SK-N-SH treated with all-trans-retinoic acid at 6 μM for 48 hours (cell line): ENCODE data around the gene LONP2.
"Not testable (repeated sequence)": the region's sequence is repeated elsewhere in the genome, so short reads cannot be mapped to it uniquely, and the experiment has no call there.

Source experiments
- ATAC-seq: fragments of 200-7000 bp; cut with Tn5 transposase; 3 replicates; pipeline ENCODE4 v1.9.1; 2020; ENCODE audit warnings: mild to moderate bottlenecking, moderate library complexity
- ARNTL ChIP-seq: fragments of 450-650 bp; formaldehyde crosslinking; IDR thresholded peaks from 2 replicates; pipeline ENCODE4 v1.5.0; 2020; ENCODE audit warnings: low read depth, mild to moderate bottlenecking, moderate library complexity, borderline replicate concordance
- BACH2 ChIP-seq: fragments of 250-450 bp; sonication (Bioruptor Pico); IDR thresholded peaks from 2 replicates; pipeline ENCODE4 v1.9.0; 2021; ENCODE audit warnings: mild to moderate bottlenecking, borderline replicate concordance
- CSDC2 ChIP-seq: fragments of 250-450 bp; sonication (Bioruptor Pico); IDR thresholded peaks from 2 replicates; pipeline ENCODE4 v1.5.0; 2020; ENCODE audit warnings: mild to moderate bottlenecking, moderate library complexity
- GLIS3 ChIP-seq: fragments of 250-450 bp; sonication (Bioruptor Pico); IDR thresholded peaks from 2 replicates; pipeline ENCODE4 v1.5.0; 2020; ENCODE audit warnings: mild to moderate bottlenecking, moderate library complexity
- ISL1 ChIP-seq: fragments of 250-450 bp; sonication (Bioruptor Pico); IDR thresholded peaks from 2 replicates; pipeline ENCODE4 v2.1.2; 2022; ENCODE audit warnings: mild to moderate bottlenecking, moderate library complexity
- OSR1 ChIP-seq: fragments of 250-450 bp; sonication (Bioruptor Pico); IDR thresholded peaks from 2 replicates; pipeline ENCODE4 v1.8.0; 2022; ENCODE audit warnings: moderate library complexity, mild to moderate bottlenecking, inconsistent platforms
- PATZ1 ChIP-seq: fragments of 250-450 bp; sonication (Bioruptor Pico); IDR thresholded peaks from 2 replicates; pipeline ENCODE4 v1.8.0; 2020; ENCODE audit warnings: mild to moderate bottlenecking, moderate library complexity, borderline replicate concordance
- PPARA ChIP-seq: fragments of 250-450 bp; sonication (Bioruptor Pico); IDR thresholded peaks from 2 replicates; pipeline ENCODE4 v1.5.0; 2020; ENCODE audit warnings: mild to moderate bottlenecking, borderline replicate concordance
- RARB ChIP-seq: fragments of 250-450 bp; sonication (Bioruptor Pico); IDR thresholded peaks from 2 replicates; pipeline ENCODE4 v1.8.0; 2021; ENCODE audit warnings: mild to moderate bottlenecking, moderate library complexity
- SNAI2 ChIP-seq: fragments of 250-450 bp; sonication (Bioruptor Pico); IDR thresholded peaks from 2 replicates; pipeline ENCODE4 v1.5.0; 2020; ENCODE audit warnings: mild to moderate bottlenecking, moderate library complexity
- TCF4 ChIP-seq: fragments of 250-450 bp; sonication (Bioruptor Pico); IDR thresholded peaks from 2 replicates; pipeline ENCODE4 v1.8.0; 2021; ENCODE audit warnings: mild to moderate bottlenecking, moderate library complexity, borderline replicate concordance
- TOX ChIP-seq: fragments of 250-450 bp; sonication (Bioruptor Pico); IDR thresholded peaks from 2 replicates; pipeline ENCODE4 v1.8.0; 2021; ENCODE audit warnings: mild to moderate bottlenecking, moderate library complexity, borderline replicate concordance
- ZC3H10 ChIP-seq: fragments of 250-450 bp; sonication (Bioruptor Pico); IDR thresholded peaks from 2 replicates; pipeline ENCODE4 v1.5.1; 2021; ENCODE audit warnings: mild to moderate bottlenecking, moderate library complexity
- ZFP3 ChIP-seq: fragments of 250-450 bp; sonication (Bioruptor Pico); IDR thresholded peaks from 2 replicates; pipeline ENCODE4 v1.5.0; 2020; ENCODE audit warnings: mild to moderate bottlenecking, moderate library complexity
- ZFP30 ChIP-seq: fragments of 450-650 bp; formaldehyde crosslinking; IDR thresholded peaks from 2 replicates; pipeline ENCODE4 v1.5.0; 2022; ENCODE audit warnings: mild to moderate bottlenecking, moderate library complexity
- ZNF70 ChIP-seq: fragments of 450-650 bp; formaldehyde crosslinking; IDR thresholded peaks from 2 replicates; pipeline ENCODE4 v1.5.0; 2020; ENCODE audit warnings: mild to moderate bottlenecking, moderate library complexity
- ZNF8 ChIP-seq: fragments of 450-650 bp; formaldehyde crosslinking; IDR thresholded peaks from 2 replicates; pipeline ENCODE4 v1.5.0; 2020; ENCODE audit warnings: mild to moderate bottlenecking, moderate library complexity
- TF ChIP-seq, protein P1 (sequence below): fragments of 250-450 bp; sonication (Bioruptor Pico); IDR thresholded peaks from 2 replicates; pipeline ENCODE4 v1.5.0; 2020; ENCODE audit warnings: mild to moderate bottlenecking, moderate library complexity
- TF ChIP-seq, protein P2 (sequence below): fragments of 250-450 bp; sonication (Bioruptor Pico); IDR thresholded peaks from 2 replicates; pipeline ENCODE4 v1.8.0; 2021; ENCODE audit warnings: low read depth, mild to moderate bottlenecking, moderate library complexity, borderline replicate concordance
- TF ChIP-seq, protein P3 (sequence below): fragments of 250-450 bp; sonication (Bioruptor Pico); IDR thresholded peaks from 2 replicates; pipeline ENCODE4 v1.5.1; 2021; ENCODE audit warnings: mild to moderate bottlenecking, moderate library complexity
- TF ChIP-seq, protein P4 (sequence below): fragments of 250-450 bp; sonication (Bioruptor Pico); IDR thresholded peaks from 2 replicates; pipeline ENCODE4 v1.5.1; 2020; ENCODE audit warnings: low read depth, mild to moderate bottlenecking, moderate library complexity

LONP2 gene

GRCh38 chr16:48308535-48308934 lies 64.4 kb downstream of the LONP2 start:
- ATAC-seq: no peak

GRCh38 chr16:48310908-48311641 lies 67.0 kb downstream of the LONP2 start:
- TF ChIP-seq, protein P1, sequence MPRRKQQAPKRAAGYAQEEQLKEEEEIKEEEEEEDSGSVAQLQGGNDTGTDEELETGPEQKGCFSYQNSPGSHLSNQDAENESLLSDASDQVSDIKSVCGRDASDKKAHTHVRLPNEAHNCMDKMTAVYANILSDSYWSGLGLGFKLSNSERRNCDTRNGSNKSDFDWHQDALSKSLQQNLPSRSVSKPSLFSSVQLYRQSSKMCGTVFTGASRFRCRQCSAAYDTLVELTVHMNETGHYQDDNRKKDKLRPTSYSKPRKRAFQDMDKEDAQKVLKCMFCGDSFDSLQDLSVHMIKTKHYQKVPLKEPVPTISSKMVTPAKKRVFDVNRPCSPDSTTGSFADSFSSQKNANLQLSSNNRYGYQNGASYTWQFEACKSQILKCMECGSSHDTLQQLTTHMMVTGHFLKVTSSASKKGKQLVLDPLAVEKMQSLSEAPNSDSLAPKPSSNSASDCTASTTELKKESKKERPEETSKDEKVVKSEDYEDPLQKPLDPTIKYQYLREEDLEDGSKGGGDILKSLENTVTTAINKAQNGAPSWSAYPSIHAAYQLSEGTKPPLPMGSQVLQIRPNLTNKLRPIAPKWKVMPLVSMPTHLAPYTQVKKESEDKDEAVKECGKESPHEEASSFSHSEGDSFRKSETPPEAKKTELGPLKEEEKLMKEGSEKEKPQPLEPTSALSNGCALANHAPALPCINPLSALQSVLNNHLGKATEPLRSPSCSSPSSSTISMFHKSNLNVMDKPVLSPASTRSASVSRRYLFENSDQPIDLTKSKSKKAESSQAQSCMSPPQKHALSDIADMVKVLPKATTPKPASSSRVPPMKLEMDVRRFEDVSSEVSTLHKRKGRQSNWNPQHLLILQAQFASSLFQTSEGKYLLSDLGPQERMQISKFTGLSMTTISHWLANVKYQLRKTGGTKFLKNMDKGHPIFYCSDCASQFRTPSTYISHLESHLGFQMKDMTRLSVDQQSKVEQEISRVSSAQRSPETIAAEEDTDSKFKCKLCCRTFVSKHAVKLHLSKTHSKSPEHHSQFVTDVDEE (CRISPR knock-in tag): no peak
- no peak for TF ChIP-seq ZFP30 (CRISPR knock-in tag)
- TF ChIP-seq BACH2 (CRISPR knock-in tag): no peak
- TF ChIP-seq ISL1 (CRISPR knock-in tag): no peak
- no peak for TF ChIP-seq SNAI2
- TF ChIP-seq ZNF8 (CRISPR knock-in tag): no peak
- no peak for TF ChIP-seq ARNTL (CRISPR knock-in tag)
- TF ChIP-seq, protein P2, sequence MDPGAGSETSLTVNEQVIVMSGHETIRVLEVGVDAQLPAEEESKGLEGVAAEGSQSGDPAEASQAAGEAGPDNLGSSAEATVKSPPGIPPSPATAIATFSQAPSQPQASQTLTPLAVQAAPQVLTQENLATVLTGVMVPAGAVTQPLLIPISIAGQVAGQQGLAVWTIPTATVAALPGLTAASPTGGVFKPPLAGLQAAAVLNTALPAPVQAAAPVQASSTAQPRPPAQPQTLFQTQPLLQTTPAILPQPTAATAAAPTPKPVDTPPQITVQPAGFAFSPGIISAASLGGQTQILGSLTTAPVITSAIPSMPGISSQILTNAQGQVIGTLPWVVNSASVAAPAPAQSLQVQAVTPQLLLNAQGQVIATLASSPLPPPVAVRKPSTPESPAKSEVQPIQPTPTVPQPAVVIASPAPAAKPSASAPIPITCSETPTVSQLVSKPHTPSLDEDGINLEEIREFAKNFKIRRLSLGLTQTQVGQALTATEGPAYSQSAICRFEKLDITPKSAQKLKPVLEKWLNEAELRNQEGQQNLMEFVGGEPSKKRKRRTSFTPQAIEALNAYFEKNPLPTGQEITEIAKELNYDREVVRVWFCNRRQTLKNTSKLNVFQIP (CRISPR knock-in tag): no peak
- TF ChIP-seq ZFP3 (CRISPR knock-in tag): no peak
- TF ChIP-seq GLIS3 (CRISPR knock-in tag): no peak
- ATAC-seq: no peak

More at GRCh38 chr16:48308535-48308934, 64.4 kb downstream of the LONP2 start:
- no peak for TF ChIP-seq ZFP30 (CRISPR knock-in tag)
- TF ChIP-seq, protein P3, sequence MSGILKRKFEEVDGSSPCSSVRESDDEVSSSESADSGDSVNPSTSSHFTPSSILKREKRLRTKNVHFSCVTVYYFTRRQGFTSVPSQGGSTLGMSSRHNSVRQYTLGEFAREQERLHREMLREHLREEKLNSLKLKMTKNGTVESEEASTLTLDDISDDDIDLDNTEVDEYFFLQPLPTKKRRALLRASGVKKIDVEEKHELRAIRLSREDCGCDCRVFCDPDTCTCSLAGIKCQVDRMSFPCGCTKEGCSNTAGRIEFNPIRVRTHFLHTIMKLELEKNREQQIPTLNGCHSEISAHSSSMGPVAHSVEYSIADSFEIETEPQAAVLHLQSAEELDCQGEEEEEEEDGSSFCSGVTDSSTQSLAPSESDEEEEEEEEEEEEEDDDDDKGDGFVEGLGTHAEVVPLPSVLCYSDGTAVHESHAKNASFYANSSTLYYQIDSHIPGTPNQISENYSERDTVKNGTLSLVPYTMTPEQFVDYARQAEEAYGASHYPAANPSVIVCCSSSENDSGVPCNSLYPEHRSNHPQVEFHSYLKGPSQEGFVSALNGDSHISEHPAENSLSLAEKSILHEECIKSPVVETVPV (CRISPR knock-in tag): no peak
- no peak for TF ChIP-seq ZNF70 (CRISPR knock-in tag)
- TF ChIP-seq, protein P4, sequence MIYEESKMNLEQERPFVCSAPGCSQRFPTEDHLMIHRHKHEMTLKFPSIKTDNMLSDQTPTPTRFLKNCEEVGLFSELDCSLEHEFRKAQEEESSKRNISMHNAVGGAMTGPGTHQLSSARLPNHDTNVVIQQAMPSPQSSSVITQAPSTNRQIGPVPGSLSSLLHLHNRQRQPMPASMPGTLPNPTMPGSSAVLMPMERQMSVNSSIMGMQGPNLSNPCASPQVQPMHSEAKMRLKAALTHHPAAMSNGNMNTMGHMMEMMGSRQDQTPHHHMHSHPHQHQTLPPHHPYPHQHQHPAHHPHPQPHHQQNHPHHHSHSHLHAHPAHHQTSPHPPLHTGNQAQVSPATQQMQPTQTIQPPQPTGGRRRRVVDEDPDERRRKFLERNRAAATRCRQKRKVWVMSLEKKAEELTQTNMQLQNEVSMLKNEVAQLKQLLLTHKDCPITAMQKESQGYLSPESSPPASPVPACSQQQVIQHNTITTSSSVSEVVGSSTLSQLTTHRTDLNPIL: no peak
- TF ChIP-seq SNAI2: no peak
- TF ChIP-seq ZC3H10 (CRISPR knock-in tag): no peak
- TF ChIP-seq, protein P2 (CRISPR knock-in tag): no peak
- no peak for TF ChIP-seq TCF4 (CRISPR knock-in tag)
- no peak for TF ChIP-seq CSDC2 (CRISPR knock-in tag)
- TF ChIP-seq RARB (CRISPR knock-in tag): no peak
- no peak for TF ChIP-seq ZFP3 (CRISPR knock-in tag)
- TF ChIP-seq GLIS3 (CRISPR knock-in tag): no peak
- no peak for TF ChIP-seq PATZ1 (CRISPR knock-in tag)
- no peak for TF ChIP-seq PPARA (CRISPR knock-in tag)
- TF ChIP-seq ZNF8 (CRISPR knock-in tag): no peak
- TF ChIP-seq, protein P1 (CRISPR knock-in tag): no peak
- TF ChIP-seq OSR1 (CRISPR knock-in tag): no peak
- no peak for TF ChIP-seq ARNTL (CRISPR knock-in tag)
- no peak for TF ChIP-seq ISL1 (CRISPR knock-in tag)
- TF ChIP-seq TOX (CRISPR knock-in tag): no peak

GRCh38 chr16:48313905-48314304 lies 69.8 kb downstream of the LONP2 start:
- not testable (repeated sequence) for ATAC-seq
